MM.1S (cell line): ENCODE results near the gene CD248.

Experiments used
- EZH2 ChIP-seq: fragments of 300-600 bp; sonication (generic); optimal IDR thresholded peaks from 2 replicates; pipeline ENCODE3; 2017; ENCODE audit warnings: low read depth, mild to moderate bottlenecking, antibody characterized with exemption, low read length, mixed read lengths
- EZH2phosphoT487 ChIP-seq: fragments of 300-600 bp; sonication (generic); IDR thresholded peaks from 2 replicates; pipeline ENCODE4 v1.6.1; 2018; ENCODE audit warnings: antibody characterized with exemption, low read length
- TF ChIP-seq, protein P1 (sequence below): fragments of 300-600 bp; sonication (generic); IDR thresholded peaks from 2 replicates; pipeline ENCODE4 v1.5.1; 2016; ENCODE audit warnings: antibody characterized with exemption, low read length, mixed read lengths

DNA sequence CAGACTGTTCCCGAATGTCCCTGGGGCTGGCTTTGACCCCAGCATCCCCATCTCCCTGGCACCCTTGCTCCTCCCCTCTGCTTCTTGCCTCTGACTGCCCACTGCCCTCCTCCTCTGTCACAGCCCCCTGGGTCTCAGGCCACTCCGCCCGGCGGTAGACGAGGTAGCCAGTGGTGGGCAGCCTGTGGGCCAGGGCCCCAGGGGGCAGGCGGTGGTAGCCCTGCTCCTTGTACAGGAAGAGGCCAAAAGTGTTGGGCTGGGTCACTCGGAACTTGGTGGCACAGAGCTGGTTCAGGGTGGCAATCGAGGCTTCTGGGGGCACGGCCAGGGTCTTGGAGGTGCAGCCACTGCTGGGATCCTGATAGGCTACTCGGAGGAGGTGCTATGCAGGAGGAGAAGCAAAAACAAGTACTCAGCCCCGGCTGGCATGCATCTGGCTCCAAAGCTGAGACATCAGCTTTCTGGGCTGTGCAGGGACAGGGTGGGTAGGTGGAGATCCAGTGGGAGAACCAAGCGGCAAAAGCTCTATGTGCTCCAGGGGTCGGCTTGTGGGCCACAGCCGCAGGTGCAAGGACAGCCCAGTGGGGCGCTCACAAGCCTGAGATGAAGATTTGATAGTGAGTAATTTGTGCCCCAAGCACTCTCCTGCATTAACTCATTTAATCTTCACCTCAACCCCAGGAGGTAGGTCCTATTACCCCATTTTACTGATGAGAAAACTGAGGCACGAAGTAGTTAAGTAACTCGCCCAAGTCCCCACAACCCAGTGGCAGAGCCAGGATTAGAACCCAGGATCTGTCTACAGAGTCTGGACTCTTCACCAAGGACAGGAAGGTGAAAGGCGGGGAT is 15.8 kb upstream of the CD248 start:
- no peak for TF ChIP-seq EZH2phosphoT487
- TF ChIP-seq, protein P1, sequence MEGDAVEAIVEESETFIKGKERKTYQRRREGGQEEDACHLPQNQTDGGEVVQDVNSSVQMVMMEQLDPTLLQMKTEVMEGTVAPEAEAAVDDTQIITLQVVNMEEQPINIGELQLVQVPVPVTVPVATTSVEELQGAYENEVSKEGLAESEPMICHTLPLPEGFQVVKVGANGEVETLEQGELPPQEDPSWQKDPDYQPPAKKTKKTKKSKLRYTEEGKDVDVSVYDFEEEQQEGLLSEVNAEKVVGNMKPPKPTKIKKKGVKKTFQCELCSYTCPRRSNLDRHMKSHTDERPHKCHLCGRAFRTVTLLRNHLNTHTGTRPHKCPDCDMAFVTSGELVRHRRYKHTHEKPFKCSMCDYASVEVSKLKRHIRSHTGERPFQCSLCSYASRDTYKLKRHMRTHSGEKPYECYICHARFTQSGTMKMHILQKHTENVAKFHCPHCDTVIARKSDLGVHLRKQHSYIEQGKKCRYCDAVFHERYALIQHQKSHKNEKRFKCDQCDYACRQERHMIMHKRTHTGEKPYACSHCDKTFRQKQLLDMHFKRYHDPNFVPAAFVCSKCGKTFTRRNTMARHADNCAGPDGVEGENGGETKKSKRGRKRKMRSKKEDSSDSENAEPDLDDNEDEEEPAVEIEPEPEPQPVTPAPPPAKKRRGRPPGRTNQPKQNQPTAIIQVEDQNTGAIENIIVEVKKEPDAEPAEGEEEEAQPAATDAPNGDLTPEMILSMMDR, result no peak
- TF ChIP-seq EZH2, result no peak
